Anterior cingulate cortex (tissue), 58 donors: Measurements from ENCODE around the gene FRY.

ENCODE experiments used
- DNase-seq, 58 donors: peaks; one replicate each; lab custom pipeline; 2025; lab: John Stamatoyannopoulos, UW

The FRY gene

DNA sequence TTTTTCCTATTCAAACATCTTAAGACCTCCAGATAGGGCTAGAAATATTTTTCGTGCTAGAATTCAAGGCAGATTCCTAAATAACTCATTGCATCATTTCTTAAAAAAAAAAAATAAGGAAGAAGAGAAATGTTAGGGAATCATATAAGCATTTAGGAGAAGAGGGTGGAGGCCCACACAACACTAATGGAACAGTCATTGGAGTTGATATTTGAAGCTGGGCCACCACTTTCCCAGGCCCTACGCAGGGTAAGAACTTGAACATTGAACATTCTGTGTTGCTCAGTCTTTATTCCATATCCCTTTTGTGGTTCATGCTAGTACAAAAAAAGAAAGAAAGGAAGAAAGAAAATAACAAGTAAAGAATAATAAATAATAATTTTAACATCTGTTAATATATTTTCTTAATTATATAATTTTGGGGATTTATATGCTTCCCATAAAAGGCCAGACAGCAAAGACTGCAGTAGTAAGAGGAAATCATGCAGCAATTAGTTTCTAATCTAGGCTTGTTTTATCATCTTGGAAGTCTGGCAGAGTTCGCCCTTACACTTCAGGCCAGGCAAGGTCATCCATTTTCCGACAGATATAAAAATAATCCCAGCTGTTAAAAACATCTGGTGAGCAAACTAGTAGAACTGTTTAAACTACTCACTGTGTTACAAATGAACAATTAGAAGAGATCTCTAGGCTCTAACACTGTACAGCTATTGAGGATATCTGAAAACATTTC is 127.7 kb downstream of the FRY start:
- DNase-seq = no peak

DNA sequence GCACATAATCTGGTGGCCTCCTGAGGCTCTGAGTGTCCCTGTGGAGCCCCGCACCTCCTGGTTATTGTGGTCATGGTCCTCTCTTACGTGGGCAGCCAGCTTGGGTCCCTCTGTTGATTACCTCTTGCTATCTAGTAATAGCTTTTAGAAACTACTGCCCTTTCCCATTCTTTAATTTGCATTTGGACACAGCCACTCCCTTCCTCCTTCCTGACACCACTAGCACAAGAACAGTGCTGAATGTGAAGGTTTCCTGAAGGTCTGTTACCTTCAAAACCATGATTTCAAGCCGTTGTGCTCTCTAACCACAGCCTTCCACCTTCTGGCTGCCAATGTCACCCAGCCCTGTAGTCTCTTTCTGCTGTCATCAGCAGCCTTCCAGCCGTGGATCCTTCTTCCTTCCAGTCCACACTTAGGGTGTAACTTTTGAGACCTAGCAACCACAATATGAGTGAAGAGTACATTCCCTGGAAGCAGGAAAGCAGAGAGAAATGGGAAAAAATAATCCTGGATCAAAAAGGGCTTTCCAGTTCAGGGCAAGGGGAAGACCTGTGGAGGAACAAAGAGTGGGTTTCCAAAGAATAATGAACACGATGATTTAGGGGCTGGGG is 130.9 kb downstream of the FRY start:
- DNase-seq = no peak

DNA sequence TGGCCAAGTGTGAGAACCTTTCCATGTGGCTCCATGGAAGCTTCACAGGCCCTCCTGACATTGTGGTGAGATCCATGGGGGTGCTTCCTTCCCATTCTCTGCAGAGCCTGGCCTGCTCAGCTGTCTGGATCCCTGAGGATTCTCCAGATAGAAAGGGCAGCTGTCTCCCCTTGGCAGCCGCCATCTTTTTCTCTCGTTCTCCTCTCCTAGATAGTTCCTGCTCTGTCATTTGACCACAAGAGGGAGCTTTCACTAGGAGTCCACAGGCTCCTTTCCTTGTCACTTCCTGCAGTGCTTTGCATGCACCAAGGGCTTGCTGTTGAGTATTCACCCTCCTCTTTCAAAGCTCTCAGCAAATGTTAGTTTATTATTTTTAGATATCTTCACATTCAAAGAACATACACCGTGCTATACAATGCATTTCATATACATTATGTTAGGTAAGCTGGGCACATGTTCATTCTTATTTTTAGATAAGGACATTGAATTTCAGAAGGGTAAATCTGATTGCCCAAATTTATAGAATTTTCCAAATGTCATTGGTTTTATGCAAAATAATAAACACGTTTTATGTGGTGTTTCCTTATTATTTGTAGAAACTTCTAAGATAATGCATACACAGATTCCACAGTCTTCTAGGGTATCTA is 133.2 kb downstream of the FRY start:
- DNase-seq = peak in 12 of 58 donors; percentile 1 to 16 (median 8)

GRCh38 chr13:32165796-32166195 is 134.2 kb downstream of the FRY start:
- peak in 43 of 58 donors; percentile 2 to 90 (median 29) for DNase-seq

DNA sequence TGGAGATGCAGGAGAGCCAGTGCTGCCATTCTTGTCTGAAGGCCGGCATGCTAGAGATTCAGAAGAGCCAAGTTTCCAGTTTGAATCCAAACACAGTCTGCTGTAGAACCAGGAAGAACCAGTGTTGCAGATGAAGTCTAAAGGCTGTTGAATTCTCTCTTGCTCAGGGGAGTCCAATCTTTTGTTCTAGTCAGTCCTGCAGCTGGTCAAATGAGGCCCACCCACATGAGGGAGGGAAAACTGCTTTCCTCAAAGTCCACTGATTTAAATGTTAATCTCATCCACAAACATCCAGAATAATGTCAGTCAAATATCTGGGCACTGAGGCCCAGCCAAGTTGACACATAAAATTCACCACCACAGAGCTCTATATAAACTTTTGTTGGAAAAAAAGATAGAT is 136.6 kb downstream of the FRY start:
- DNase-seq = no peak

DNA sequence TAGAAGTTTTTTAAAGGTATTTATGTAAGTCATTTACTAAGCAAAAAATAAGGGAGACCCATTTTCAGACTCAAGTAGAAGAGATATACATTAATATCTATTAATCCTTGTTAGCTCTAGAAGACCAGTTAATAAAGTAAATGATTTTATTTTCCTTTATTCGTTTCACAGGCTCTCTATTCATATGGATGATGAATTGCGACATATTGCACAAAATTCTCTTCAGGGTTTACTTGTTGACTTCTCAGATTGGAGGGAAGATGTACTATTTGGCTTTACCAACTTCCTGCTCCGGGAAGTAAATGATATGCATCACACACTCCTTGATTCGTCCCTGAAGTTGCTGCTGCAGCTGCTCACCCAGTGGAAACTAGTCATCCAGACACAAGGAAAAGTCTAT is 139.3 kb downstream of the FRY start:
- DNase-seq = no peak

GRCh38 chr13:32173881-32174280 is 142.3 kb downstream of the FRY start:
- DNase-seq = no peak

GRCh38 chr13:32174366-32174765 is 142.8 kb downstream of the FRY start:
- no peak for DNase-seq

- DNase-seq = no peak
Measured at GRCh38 chr13:32175307-32175706, 143.7 kb downstream of the FRY start.

- DNase-seq = no peak
Measured at GRCh38 chr13:32175943-32176342, 144.4 kb downstream of the FRY start.

- DNase-seq = no peak
Measured at GRCh38 chr13:32176696-32177095, 145.1 kb downstream of the FRY start.

GRCh38 chr13:32178763-32179162 is 147.2 kb downstream of the FRY start:
- no peak for DNase-seq

GRCh38 chr13:32179708-32180107 is 148.1 kb downstream of the FRY start:
- no peak for DNase-seq

DNA sequence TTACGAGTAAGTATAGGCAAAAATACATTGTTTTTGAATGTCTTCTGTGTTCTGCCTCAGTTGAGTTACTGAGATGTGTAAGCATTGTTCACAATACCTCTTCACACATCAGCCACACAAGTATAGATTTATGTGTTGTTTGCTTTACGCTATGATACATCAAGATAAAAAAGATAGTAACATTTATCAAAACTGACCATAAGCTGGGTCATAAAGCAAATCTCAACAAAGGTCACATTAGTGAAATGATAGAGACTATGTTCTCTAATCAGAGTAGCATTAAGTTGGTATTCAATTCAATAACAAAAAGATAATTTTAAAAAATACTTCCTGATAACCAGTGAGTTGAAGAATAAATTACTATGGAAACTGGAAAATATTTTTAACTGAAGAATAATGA is 156.1 kb downstream of the FRY start:
- DNase-seq = no peak

DNA sequence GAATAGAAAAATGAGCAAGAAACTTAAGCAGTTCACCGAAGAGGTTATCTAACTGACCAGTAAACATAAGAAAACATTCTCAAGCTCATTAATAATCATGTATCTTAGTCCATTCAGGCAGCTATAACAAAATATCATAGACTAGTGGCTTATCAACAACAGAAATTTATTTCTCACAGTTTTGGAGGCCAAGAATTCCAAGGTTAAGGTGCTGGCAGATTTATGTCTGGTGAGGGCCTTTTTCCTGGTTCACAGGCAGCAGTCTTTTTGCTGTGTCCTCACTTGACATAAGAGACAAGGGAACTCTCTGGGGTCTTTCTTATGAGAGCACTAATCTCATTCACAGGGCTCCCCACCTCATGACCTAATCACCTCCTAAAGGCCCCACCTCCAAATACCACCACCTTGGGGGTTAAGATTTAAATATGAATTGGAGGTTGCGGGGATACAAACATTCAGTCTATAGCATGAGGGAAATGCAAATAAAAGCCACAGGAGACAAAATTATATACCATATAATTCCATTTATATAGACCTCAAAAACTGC is 160.0 kb downstream of the FRY start:
- DNase-seq = no peak

DNA sequence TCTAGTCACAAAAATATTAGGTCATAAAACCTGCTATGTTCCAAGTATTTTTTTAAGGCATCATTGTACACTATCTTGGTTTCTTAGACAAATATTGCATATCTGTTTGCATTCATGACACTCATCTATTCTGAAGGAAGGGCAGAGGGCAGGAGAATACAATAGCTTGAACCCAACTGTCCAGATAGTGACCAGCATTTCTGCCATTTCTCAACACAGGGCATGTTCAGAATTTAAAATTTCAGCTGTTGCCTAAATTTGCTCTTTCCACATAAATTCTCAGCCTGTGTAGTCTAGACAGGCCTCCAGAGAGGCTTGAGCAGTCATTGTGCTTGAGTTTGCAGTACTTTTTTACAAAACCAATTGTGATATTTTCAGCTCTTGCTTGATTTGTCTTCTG is 164.1 kb downstream of the FRY start:
- no peak for DNase-seq

DNA sequence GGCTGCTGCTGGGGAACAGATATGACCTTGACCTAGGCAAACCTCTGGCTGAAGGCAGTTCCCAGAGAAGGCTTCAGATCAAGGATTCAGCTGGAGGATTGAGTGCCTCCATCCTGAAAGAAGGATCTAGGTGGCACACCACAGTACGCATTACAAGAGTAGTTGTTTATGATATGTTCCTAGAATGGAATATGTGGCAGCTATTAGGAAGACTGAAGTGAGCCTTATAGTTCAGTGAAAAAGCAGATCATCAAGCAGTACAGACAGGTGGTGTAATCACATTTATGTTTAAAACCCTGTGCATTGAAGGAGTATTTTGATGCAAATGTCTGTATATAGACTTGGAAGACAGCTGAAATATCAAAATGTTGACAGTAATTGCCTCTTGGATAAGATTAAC is 167.6 kb downstream of the FRY start:
- no peak for DNase-seq

DNA sequence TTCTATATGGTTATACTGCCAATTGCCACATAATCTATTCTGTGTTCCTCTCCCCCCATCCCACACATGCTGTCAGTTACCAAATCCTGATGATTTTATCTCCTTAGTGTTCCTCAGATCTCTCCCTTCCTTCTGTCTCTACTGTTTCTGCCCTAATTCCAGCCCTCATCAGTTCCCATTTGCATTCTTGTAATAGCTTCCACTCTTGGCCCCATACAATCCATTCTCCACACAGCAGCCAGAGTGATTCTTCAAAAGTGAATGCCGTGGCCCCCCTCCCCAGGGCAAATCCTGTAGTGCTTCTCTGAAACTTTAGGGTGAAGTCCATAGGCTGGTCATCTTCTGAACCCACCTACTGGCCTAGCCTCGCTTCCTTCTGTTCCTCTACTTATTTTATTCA is 169.2 kb downstream of the FRY start:
- DNase-seq = no peak

DNA sequence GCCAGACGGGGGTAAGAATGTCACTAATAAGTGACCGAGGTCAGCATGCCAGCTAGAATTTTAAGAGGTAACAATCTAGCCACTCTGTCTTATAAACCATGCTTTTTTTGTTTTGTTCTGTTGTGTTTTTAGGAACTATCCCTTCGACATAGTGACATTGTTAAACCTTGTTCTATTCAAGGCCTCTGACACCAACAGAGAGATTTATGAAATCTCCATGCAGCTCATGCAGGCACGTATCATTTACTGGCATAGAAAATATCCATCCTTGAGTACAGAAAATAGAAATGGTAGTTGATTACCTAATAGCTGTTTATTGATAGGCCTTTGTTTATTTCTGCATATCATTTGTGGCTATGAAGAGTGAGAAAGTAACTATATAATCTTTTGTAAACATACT is 170.2 kb downstream of the FRY start:
- DNase-seq = no peak

DNA sequence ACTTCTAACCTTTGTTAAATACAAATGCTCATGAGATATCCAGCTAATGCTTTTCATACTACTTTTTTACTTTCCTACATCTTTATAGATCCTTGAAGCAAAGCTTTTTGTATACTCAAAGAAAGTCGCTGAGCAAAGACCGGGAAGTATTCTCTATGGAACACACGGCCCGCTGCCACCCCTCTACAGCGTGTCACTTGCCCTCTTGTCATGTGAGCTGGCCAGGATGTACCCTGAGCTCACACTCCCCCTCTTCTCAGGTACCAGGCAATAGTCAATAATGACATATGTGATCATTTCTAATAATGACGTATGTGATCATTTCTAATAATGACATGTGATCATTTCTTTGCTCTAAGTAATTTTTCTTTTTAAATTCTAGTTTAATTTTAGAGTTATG is 170.7 kb downstream of the FRY start:
- DNase-seq = no peak

DNA sequence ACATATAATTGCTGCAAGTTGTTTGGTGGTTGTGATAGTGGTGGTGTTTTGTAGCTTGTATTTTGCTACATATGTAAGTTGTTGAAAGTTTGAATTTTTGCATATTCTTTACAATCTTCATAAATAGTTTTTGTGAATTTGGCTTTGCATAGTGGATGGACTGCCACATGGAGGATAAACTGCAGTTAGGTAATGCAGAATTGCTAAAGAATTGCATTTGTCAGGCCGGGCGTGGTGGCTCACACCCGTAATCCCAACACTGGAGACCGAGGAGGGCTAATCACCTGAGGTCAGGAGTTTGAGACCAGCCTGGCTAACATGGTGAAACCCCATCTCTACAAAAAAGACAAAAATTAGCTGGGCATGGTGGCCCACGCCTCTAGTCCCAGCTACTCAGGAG is 171.6 kb downstream of the FRY start:
- no peak for DNase-seq

DNA sequence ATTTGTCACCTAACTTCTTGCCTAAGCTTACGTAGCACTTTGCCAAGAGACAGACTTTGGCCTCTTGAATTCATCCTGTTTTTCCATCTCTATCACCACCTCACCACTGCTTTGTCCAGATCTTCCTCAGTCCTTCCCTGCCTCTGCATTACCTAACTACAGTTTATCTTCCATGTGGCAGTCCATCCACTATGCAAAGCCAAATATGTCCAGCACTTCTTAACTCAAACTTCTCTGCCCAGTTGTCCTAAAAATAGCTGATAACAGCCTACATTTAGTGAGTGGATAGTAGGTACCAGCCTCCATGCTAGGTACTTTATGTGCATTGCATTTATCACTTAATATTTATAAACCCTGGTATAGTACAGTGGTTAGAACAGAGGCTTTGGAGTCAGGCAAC is 172.2 kb downstream of the FRY start:
- no peak for DNase-seq
